ENCODE measurements around the gene FAAP20. TPM values are rescaled to one million over a fixed set of nuclear protein-coding genes. Genes with fewer than 3 reads are reported as not detected.

The FAAP20 gene
- total RNA-seq, 1 donor from 2014 or later: 11.3 TPM

- Histone ChIP-seq H3K27me3 (no peaks in the 10 kb centered on the region), H3K9ac (no peak overlapping the region), H3K27ac (no peak overlapping the region), H3K36me3 (no peaks in the 10 kb centered on the region), H3K4me1 (peaks cover 17% of the 10 kb centered on the region), H3K79me2 (ENCODE audit: low read depth) (peaks cover 100% of the 10 kb centered on the region), H4K20me1 (ENCODE audit: low read depth) (peaks cover 100% of the 10 kb centered on the region), H3K4me3 (no peak overlapping the region), H3F3A (ENCODE audit: low read depth) (no peaks in the 10 kb centered on the region), H3K9me3 (ENCODE audit: low read depth) (no peaks in the 10 kb centered on the region), H3K4me2 (no peak overlapping the region), H2AFZ (replicated peaks) (no peak overlapping the region)
- Mint-ChIP-seq H3K9me3 (no peaks in the 10 kb centered on the region), H3K4me1 (peaks cover 73% of the 10 kb centered on the region), H3K27ac (no peak overlapping the region), H3K36me3 (peaks cover 18% of the 10 kb centered on the region), H3K27me3 (ENCODE audit: insufficient read depth, low read depth) (peaks cover 3% of the 10 kb centered on the region), H3K4me3 (no peak overlapping the region)
- TF ChIP-seq EZH2phosphoT487 (IDR thresholded peaks at IDR 0.05) (no peak), EZH2 (IDR thresholded peaks at IDR 0.05) (no peak)
- TF ChIP-seq, protein P1, sequence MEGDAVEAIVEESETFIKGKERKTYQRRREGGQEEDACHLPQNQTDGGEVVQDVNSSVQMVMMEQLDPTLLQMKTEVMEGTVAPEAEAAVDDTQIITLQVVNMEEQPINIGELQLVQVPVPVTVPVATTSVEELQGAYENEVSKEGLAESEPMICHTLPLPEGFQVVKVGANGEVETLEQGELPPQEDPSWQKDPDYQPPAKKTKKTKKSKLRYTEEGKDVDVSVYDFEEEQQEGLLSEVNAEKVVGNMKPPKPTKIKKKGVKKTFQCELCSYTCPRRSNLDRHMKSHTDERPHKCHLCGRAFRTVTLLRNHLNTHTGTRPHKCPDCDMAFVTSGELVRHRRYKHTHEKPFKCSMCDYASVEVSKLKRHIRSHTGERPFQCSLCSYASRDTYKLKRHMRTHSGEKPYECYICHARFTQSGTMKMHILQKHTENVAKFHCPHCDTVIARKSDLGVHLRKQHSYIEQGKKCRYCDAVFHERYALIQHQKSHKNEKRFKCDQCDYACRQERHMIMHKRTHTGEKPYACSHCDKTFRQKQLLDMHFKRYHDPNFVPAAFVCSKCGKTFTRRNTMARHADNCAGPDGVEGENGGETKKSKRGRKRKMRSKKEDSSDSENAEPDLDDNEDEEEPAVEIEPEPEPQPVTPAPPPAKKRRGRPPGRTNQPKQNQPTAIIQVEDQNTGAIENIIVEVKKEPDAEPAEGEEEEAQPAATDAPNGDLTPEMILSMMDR (IDR thresholded peaks at IDR 0.05): no peak
- no peak for DNase-seq (ENCODE audit: low spot score)
Measured at GRCh38 chr1:2238361-2239012, 43.9 kb upstream of the FAAP20 start.

DNA sequence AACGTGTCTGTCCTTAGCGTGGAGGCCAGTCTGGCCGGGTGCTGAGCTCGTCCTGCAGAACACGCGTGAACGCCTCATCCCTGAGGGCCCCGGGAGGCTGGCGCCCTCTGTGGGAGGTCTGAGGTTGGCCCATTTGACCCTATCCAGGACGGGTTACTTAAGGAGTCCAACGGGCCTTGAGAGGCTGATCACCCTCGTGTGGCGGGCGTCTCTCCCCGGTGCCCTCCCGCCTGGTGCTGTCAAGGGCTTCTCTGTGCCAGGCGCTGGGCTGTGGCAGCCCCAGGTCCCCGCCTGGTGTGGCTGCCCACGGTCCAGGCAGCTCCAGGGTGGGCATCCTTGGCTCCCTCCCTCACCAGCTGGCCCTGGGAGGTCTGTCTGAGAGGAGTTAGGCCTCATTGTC is 43.2 kb upstream of the FAAP20 start:
- no peaks in the 10 kb centered on the region for H3K27me3 ChIP-seq
- no peak for TF ChIP-seq EZH2 (IDR thresholded peaks at IDR 0.05)
- TF ChIP-seq, protein P1 (IDR thresholded peaks at IDR 0.05): peak; percentile 24
- H3K27ac ChIP-seq: no peak overlapping the region
- no peaks in the 10 kb centered on the region for H3K36me3 ChIP-seq
- H3K9me3 ChIP-seq (ENCODE audit: low read depth): no peaks in the 10 kb centered on the region
- H2AFZ ChIP-seq (replicated peaks): no peak overlapping the region
- peaks cover 100% of the 10 kb centered on the region for H3K79me2 ChIP-seq (ENCODE audit: low read depth)
- H3F3A ChIP-seq (ENCODE audit: low read depth): no peaks in the 10 kb centered on the region
- peaks cover 18% of the 10 kb centered on the region for H3K36me3 Mint-ChIP-seq
- no peak overlapping the region for H3K4me2 ChIP-seq
- H3K4me1 ChIP-seq: peaks cover 21% of the 10 kb centered on the region
- H3K4me1 Mint-ChIP-seq: peaks cover 72% of the 10 kb centered on the region
- peaks cover 100% of the 10 kb centered on the region for H4K20me1 ChIP-seq (ENCODE audit: low read depth)
- H3K27ac Mint-ChIP-seq: no peak overlapping the region
- no peak overlapping the region for H3K4me3 ChIP-seq
- H3K27me3 Mint-ChIP-seq (ENCODE audit: insufficient read depth, low read depth): peaks cover 3% of the 10 kb centered on the region
- DNase-seq (ENCODE audit: low spot score): no peak
- H3K9me3 Mint-ChIP-seq: no peaks in the 10 kb centered on the region
- no peak overlapping the region for H3K4me3 Mint-ChIP-seq
- no peak overlapping the region for H3K9ac ChIP-seq

- Histone ChIP-seq H3K36me3 (no peaks in the 10 kb centered on the region), H4K20me1 (ENCODE audit: low read depth) (peaks cover 100% of the 10 kb centered on the region), H3K79me2 (ENCODE audit: low read depth) (peaks cover 100% of the 10 kb centered on the region), H3K27me3 (no peaks in the 10 kb centered on the region), H3K9ac (no peak overlapping the region), H3K4me1 (peaks cover 27% of the 10 kb centered on the region), H3K4me3 (no peak overlapping the region), H3K27ac (no peak overlapping the region), H2AFZ (replicated peaks) (no peak overlapping the region), H3K4me2 (no peak overlapping the region), H3F3A (ENCODE audit: low read depth) (no peaks in the 10 kb centered on the region), H3K9me3 (ENCODE audit: low read depth) (no peaks in the 10 kb centered on the region)
- Mint-ChIP-seq H3K27ac (no peak overlapping the region), H3K4me3 (no peak overlapping the region), H3K27me3 (ENCODE audit: insufficient read depth, low read depth) (peaks cover 3% of the 10 kb centered on the region), H3K36me3 (peaks cover 18% of the 10 kb centered on the region), H3K9me3 (no peaks in the 10 kb centered on the region), H3K4me1 (peaks cover 71% of the 10 kb centered on the region)
- DNase-seq (ENCODE audit: low spot score): no peak
- TF ChIP-seq EZH2phosphoT487 (IDR thresholded peaks at IDR 0.05): no peak
- TF ChIP-seq, protein P1 (IDR thresholded peaks at IDR 0.05): no peak
- no peak for TF ChIP-seq EZH2 (IDR thresholded peaks at IDR 0.05)
Measured at GRCh38 chr1:2236695-2237677, 42.4 kb upstream of the FAAP20 start.
